VCaP (cell line): ENCODE data around the gene CLCN2.
"Not testable (repeated sequence)": the region's sequence is repeated elsewhere in the genome, so short reads cannot be mapped to it uniquely, and the experiment has no call there.

Experiments used
- H3K27ac ChIP-seq: fragments of 450-650 bp; 2 replicates; pipeline ENCODE4 v1.5.1; 2017
- CTCF ChIP-seq: fragments of 450-650 bp; conservative IDR thresholded peaks from 2 replicates; pipeline ENCODE4 v1.5.1; 2017; ENCODE audit warnings: mild to moderate bottlenecking, moderate library complexity

CLCN2 gene

DNA sequence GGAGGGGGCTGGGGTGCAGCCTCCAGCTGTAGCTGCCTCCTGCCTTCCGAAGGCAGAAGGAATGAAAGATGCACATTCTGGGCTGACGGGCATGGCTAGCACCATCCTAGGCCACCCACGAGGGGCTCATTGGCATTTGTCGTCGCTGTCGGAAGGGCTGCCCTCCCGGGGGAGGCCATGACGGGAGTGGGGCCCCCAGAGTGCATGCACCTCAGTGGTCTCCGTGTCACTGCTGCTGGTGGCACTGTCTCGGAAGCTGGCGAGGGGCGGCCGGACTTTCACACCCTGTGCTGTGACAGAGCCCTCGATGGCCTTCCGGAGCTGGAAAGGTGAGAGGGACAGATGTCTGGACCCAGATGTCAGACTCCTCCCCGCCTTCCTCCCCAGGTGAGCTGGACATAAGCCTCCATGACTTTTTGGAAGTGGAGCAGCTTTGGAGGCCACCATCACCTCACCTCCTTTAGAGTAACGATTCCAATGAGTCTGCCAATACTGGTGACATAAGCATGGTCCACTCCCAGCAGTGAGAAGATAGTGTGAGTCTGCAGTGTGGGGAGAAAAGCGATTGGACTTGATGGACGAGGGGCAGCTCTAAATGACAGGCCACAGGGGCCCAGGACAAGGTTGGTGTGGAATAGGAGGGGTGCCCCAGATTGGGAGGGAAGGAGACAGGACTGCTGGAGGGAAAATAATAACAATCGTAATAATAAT, 14.8 kb downstream of the CLCN2 start:
- no peak for TF ChIP-seq CTCF
- peak overlapping the region; percentile 38; the same call in 1 of the 2 replicates for H3K27ac ChIP-seq

GRCh38 chr3:184345317-184346144, 15.9 kb downstream of the CLCN2 start:
- peak overlapping the region; percentile 38 for H3K27ac ChIP-seq
- TF ChIP-seq CTCF: peak; percentile 75

GRCh38 chr3:184344579-184345316, 16.7 kb downstream of the CLCN2 start:
- H3K27ac ChIP-seq: peak overlapping the region; percentile 38

GRCh38 chr3:184343200-184343876, 18.1 kb downstream of the CLCN2 start:
- H3K27ac ChIP-seq: no peak overlapping the region
- TF ChIP-seq CTCF: no peak

More at GRCh38 chr3:184344579-184345316, 16.7 kb downstream of the CLCN2 start:
- no peak for TF ChIP-seq CTCF

DNA sequence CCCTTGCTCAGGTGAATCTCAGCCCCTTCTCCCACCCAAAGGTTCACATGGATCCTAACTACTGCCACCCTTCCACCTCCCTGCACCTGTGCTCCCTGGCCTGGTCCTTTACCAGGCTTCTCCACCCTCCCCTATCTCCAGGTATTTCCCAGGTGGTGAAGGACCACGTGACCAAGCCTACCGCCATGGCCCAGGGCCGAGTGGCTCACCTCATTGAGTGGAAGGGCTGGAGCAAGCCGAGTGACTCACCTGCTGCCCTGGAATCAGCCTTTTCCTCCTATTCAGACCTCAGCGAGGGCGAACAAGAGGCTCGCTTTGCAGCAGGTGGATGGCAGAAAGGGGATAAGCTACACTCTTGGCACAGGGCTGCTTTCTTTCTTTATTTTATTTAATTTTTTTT, 19.5 kb downstream of the CLCN2 start:
- H3K27ac ChIP-seq: no peak overlapping the region
- TF ChIP-seq CTCF: no peak

GRCh38 chr3:184339451-184340135, 21.8 kb downstream of the CLCN2 start:
- H3K27ac ChIP-seq: not testable (repeated sequence)

GRCh38 chr3:184339001-184339400, 22.4 kb downstream of the CLCN2 start:
- TF ChIP-seq CTCF: no peak
- no peak overlapping the region for H3K27ac ChIP-seq
